ENCODE measurements around the gene CCDC141.

Gene CCDC141

DNA sequence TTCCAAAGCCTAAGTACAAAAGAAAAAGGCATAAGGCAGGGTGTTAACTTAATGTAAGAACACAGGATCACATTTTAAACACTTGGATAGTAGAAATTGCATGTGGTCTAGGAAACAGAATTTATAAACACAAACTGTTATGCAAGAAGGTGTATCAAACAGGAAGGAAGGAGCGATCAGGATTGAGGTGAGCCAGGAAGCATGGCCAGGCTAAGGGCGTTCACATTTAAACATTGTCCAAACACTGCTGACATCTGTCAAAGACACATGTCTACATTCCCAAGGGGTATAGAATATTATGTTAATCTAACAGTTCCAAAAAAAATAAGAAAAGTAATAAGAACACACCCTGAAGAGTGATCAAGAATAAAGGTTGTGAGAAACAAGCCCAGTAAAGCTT is 71.3 kb downstream of the CCDC141 start:
- DNase-seq (ENCODE audit: low read depth in 3 of 3), result no peak

DNA sequence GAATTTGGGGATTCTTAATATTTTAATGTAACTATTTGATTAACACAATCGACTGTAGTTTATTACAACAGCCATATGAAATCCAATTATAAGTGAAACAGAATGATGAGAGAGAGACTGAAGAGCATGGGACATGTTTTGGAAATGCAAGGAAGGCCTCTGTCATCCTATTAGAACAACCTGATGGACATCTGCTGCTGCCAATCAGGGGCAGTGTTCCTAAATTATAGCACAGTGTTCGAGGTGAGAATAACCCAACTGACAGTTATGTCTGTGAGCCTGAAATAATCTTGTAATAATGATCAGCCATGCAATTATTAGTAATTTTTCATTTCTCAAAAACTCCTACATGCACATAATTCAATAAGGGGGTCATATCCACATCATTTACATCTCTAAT is 73.6 kb downstream of the CCDC141 start:
- no peak for DNase-seq (ENCODE audit: low read depth in 3 of 3)

DNA sequence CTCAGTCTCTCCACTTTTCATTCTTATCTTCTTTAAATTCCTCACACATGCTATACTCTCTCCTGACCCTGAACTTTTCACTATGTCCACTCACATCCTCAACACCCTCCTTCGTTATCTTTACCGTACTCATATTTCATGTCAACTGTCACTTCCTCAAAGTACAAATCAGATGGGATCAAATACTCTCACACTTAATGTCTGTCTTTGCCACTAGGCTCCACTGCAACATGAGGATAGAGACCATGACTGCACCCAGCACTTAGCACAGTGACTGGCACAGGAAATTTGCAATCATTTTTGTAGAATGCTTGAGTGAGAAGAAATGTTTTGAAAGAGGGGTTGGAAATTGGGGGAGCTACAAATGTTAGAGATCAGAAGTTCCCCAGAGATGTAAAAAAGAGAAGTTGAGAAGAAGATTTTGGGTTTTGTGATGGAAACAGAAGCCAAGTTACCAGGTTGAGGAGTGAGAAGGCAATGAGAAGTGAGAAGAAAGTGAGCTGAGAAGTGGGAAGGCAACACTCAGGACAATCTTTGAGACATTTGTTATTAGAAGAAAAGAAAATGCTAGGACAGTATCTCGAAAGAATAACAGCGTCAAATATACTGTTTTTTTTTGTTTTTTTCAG is 87.0 kb downstream of the CCDC141 start:
- DNase-seq (ENCODE audit: low read depth in 3 of 3), result no peak

DNA sequence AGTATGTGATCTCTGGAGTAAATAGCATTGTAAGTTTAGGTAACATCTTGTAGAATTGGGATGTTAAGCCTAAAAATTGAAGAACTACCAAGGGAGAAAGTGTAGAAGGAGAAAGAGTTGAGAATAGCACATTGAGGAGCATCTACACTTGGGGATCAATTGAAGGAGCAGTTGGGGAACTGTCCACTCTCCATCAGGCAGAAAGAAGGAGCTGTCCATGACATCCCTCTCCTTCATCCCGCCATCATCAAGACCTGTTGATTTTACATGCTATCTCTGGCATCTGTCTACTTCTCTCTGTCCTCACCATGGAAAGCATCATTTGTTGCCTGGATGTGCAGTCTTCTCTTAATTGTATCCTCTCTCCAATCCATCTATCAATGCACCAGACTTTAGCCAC is 87.8 kb downstream of the CCDC141 start:
- no peak for DNase-seq (ENCODE audit: low read depth in 3 of 3)

DNA sequence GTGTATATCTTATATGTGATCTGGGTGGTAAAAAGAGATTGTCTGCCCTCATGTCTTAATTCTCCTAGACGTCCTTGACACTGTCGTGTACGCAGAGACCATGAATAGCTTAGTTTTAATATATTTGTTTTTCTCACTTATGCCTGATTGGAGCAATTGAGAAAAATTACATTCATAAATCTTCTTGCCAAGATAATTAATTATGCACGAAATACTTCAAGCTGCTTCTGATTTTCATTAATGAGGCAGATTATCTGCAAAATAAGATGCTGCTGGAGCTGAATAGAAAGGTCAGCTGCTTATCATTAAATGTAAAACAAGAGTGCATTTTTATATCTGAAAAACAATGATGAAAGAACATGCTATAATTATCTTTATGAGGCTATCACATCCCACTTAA is 95.9 kb downstream of the CCDC141 start:
- no peak for DNase-seq (ENCODE audit: low read depth in 3 of 3)

DNA sequence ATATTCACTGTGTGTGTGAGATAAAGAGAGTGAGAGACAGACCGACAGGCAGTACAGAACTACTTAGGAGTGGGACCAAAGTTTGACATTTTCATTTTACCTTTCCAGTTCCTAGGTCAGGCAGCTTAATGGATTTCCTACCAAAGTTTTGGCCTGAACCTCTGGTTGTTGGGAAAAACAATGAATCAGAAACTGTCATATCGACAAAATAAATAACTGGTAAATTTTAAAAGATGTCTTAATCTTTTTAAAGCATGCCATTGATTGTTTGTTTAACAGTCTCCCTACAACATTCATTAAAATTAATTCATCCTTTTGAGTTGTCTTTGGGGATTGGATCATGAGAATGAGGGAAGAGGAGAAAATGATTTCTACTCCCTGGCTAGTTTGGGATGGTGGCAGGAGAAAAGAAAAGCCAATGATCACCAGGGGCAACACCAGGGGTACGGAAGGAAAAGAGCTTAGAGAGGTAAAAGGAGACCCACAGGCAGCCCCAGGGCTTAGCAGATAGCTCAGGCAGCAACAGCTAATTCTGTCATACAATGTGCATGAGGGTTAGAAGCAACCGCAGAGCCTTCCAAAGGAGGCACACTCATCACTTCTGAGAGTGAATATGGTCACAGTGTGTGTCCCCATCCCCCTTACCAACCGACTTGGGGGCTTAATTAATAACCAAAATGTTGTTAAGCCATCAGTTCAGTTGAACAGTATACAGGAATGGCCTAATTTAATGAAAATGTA is 98.5 kb downstream of the CCDC141 start:
- DNase-seq (ENCODE audit: low read depth in 3 of 3), result no peak

DNA sequence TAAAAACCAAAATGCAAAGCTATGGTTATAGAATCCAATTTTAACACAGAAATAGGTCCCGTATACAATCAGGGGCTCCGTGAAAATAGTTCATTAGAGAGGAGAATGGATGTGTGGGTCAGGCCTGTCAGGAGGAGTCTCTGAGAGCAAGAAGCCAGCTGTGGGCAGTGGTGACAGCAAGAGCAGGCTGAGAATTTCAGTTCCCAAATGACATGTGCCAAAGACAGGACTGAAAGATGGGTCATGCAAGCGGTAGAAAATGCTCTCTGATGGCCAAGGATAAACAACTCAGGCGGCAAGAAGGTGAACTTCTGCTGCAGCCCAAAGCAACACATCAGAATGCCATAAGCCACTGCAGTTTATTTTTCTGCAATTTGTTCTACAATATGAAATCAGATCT is 100.4 kb downstream of the CCDC141 start:
- DNase-seq (ENCODE audit: low read depth in 3 of 3), result no peak

DNA sequence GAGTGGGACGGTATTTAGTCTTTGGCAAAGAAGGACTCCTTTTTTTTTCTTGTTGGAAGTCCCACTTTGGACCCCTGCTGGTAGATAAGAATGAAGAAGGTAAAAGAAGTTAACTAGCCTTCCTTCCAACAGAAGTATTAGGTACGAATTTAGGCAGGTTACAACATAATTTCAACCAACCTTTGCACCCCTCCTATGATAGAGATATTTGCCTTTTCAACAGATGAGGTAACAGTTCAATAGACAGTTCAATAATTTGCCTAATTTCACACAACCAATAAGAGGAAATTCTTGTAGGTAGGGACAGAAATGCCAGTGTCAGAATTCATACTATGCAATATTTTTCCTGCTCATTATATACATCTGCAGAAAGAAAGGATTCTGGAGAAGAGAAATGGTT is 100.8 kb downstream of the CCDC141 start:
- no peak for DNase-seq (ENCODE audit: low read depth in 3 of 3)

DNA sequence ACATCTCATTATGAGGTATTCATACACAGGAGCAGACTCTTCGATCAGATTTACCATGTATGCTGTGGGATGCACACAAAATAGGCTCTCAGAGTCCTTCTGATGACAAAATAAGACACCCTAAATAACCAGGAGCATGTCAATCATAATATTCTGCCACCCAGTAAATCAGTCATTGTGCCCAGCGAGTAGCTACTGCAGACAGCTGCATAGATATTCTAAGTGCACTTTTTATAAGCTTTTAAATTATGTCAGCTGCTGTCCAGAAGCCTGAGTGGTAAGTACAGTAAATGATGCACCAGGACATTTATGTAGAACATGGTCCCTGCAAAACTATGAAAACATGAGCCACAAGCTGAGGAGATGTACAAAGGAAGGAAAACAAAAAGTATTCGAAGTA is 102.9 kb downstream of the CCDC141 start:
- DNase-seq (ENCODE audit: low read depth in 3 of 3), result no peak

DNA sequence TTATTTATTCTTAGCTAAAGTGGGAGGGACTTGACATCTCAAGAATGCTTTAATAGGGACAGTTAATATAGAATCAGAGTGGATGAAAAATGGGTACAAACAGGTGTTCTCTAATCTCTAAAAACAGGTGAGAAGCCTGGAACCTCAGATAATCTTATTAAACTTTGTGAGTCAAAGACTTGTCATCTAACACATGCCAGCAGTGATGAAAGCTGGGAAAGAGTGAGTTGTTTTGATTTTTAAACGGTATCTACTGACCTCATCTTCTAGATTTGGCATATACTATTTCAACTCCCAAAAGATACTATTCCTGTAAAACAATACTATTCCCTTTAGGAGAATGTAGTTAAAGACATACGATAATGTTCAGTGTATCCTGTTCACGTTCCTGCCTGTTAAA is 103.4 kb downstream of the CCDC141 start:
- no peak for DNase-seq (ENCODE audit: low read depth in 3 of 3)

DNA sequence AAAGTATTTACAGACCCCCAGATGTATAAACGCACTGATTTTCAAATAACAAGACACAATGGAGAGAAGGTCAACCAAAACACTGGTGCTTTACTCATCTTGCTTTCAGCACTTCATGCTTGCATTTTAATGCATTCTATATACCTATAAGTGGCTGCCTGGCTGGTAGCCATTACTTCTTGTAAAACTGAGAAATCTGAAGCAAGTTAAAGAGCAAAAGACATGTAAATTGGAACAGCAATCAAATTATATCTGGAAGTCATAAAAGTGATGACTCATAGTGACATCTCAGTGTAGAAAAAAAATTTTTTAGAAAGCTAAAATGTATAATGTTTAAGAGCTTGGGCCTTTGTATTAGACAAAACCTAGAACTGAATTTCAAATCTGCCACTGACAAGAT is 106.2 kb downstream of the CCDC141 start:
- DNase-seq (ENCODE audit: low read depth in 3 of 3), result no peak

DNA sequence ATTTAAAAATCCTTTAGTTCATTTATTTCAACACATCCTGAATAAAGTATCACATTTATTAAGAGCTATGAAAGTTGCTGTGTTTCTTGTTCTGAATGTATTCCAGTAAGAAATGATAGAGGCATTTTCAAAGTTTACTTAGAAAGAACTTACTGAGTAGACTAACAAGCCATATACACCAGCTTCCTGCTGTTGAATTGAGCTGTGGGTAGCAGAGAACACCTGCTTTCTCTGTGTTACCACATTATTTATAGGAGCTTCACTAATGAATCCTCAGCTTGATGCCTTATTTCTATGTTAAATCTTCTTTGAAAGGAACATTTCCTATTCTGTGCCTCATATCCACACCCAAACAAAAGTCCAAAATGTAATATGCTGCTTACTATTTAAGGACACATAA is 115.4 kb downstream of the CCDC141 start:
- no peak for DNase-seq (ENCODE audit: low read depth in 3 of 3)

DNA sequence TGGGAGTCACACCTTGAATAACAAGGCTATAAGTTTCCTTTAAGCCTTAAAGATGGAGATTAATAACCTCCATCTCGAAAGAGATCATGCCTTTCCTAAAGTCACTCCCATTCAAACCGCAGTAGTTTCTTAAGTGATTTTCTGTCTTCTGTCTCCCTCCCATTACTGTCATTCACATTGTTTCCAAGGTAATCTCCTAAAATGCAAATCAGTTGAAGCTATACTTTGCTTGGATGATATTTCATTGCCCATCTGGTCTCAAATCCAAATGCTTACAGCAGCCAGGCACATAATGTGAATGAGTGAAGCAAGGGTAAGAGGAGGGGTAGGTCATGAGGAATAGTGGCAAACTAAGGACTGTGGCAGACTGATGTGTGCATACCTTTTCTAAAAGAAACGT is 116.4 kb downstream of the CCDC141 start:
- DNase-seq (ENCODE audit: low read depth in 3 of 3), result no peak

DNA sequence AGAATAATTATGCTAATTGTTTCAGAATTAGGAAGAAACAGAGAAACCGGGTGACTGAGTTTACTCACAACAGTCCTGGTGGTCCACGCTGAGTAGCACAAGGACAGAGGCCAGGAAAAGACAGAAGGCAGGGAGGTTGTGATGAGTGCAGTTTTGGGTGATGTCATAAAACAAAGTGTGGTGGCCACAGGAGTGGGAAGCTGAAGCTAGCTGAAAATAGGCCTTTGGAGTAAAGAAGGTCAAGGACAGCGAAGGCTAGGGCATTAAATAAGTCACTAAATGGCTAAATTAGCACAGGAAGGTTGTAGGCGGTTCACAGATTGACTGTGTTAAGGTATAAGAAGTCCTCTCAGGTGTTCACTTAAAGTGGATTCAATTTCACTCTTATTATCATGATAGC is 121.9 kb downstream of the CCDC141 start:
- no peak for DNase-seq (ENCODE audit: low read depth in 3 of 3)

DNA sequence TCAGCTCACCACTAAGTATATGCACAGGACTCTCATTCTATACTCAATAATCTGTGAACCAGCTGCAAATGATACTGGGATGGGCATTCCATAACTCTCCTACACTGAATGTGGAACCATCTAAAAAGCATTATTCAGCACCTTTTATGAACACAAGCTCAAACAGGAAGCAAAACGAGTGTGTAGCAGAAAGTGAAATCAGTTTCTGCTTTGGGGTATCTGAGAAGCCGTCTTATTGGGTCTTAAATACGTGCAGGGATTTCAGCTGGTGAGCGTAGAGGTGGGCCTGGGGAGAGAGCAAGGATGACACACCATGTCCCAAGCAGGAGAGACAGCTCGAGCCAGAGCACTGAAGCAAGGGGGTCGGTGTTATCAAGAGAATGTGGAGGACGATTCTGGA is 122.8 kb downstream of the CCDC141 start:
- DNase-seq (ENCODE audit: low read depth in 3 of 3), result no peak

DNA sequence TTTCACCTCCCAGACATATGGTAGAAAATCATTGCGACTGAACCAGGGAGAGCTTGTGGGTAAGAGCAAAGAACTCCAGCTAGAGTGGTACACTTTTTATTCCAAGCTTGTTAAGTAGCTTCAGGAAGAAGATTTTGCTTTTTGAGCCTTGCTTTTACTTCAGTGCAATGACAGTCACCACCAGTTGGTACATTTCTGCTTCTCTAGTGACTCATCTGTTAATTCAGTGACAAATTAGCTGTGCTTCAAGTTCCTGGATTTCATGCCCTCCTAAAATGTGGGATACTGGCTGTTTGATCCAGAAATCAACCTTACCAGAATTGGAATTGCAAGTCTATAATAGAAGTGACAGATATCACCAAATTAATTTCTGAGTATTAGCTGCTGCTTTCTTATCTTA is 125.1 kb downstream of the CCDC141 start:
- DNase-seq (ENCODE audit: low read depth in 3 of 3), result no peak

DNA sequence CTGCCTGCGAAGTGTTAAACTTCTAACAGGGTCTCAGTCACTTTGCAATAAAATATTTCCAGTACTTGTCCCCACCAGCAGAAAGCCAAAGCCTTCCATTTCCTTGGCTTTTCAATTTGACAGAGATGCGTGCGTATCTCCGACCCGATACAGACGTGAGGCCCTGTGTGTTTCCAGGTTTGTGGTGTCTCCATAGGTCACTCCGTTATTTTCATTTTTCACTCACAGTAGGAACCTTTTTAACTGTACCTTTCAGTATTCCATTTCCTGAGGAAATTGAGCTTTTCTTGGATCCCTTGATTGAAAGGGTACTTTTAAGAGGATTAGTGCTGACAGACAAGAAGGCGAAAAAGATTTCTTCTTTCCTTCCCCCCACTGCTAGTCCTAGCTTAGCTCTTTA is 126.4 kb downstream of the CCDC141 start:
- no peak for DNase-seq (ENCODE audit: low read depth in 3 of 3)

DNA sequence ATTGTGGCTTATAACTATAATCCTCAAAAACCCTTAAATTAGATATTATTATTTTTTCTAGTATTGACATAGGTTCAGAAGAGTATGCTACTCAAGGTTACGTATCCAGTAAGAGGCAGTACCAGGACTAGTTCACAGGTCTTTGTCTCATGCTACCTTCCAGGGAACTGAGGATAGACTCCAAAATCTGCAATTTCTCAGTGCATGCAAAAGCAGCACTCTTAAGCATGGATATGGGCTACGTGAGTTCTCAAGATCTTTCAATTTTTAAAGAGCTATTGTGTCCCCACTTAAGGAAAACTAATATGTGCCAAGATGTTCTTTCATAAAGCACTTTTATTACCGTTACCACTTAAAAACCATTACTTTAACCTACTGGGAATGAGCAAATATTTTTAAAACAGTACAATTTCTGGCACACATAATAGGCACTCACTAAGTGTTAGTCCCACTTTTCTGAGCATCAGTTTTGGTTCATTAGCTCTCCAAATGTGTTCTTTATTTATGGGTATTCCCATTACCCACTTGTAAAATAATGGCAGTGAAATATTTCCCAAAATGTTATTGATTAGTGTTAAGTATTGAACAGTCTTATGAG is 128.9 kb downstream of the CCDC141 start:
- no peak for DNase-seq (ENCODE audit: low read depth in 3 of 3)

DNA sequence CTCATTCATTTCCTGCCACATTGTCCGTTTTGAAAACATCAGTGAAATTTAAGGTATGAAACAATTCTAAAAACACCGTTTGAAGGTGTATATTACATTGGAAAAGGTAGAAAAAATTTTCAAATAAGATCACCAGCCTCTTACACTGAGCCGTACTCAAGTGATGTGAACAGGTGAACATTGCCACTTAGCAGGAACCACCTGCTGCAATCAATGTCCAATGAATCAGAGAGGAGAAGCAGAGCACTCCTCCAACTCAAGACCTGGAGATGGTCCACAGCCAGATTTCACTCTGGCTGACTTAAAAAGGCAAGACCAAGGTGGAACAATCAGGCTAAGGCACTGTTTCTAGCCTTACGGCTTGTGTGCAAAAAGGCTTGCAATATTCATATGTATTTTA is 132.4 kb downstream of the CCDC141 start:
- no peak for DNase-seq (ENCODE audit: low read depth in 3 of 3)

DNA sequence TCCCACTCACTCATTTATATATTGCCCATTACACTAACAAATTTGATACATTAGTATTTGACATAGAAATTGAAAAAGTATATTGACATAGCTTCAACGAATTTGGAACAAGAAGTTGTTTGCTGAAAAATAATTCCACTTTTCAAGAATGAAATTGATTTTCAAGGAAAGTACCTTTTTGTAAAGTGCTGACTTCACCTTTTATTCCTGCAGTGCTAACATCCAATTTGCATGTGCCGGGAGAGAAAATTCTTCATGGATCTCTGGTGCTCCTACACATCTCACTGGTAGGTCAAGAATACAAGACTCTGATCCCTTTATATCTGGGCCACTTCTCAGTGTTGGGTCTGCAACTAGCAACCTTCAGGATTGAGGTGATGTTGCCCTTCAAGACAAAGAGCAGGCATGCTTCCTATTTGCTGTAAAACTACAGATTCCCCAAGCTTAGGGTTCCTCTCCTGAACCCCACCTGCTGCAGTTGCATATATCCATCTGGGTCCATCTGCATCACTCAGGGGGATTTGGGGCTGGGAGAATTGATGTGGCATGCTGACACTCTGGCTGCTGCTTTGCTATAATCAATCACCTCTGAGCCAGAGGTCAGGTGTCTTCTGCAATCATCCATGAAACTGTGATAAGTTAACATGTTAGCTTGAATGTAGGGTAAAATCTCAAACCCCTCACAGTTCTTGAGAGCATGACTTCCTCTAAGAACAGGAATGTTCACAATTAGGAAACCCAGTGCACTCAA is 134.3 kb downstream of the CCDC141 start:
- no peak for DNase-seq (ENCODE audit: low read depth in 3 of 3)

DNA sequence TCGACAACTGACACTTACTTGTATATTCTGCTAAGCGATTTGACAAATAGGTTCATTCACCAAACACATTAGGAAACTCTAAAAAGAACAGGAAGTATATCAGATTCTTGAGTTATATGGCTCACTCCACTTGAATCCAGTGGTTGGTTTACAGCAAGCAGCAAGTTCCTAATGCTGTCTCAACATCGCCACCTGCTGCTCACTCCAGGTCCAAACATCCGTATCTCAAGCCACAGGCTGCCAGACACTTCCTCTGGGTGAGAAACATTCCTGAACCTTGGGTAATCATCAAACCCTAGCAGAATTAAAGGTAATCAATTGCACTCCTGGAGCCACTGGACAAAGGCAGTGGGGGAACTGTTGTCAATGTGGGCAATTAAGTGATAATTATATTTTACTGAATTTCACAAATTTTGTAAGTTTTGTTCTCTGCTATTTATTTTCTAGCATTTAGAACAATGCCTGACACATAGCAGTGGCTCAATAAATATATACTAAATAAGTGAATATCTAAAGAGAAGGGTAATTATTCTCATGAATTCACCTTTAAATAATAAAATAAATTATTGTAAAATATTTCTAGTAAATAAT is 135.6 kb downstream of the CCDC141 start:
- DNase-seq (ENCODE audit: low read depth in 3 of 3), result peak; percentile 47 to 65 (median 54)

DNA sequence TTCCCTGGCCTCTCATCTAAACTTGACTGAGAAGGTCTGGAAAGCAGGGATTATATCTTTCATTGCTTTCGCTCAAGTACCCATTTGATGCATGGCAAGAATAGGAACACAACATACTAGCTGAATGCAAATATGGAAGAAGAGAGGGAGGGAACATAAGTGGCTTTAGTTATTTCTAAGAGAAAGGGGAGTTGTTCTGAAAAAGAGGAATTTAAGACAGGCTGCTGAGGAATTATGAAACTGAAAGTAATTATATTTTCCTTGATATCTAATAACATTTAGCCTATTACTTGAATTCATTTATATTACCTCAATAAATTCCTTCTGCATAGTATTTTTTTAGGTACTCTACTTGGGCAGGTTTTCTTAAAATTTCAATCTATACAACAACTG is 136.9 kb downstream of the CCDC141 start:
- no peak for DNase-seq (ENCODE audit: low read depth in 3 of 3)
